GM12878 (cell line): ENCODE measurements around the gene DONSON. TPM values are rescaled to one million over a fixed set of nuclear protein-coding genes. Genes with fewer than 3 reads are reported as not detected.

Experiments
- ATAC-seq: fragments of 200-7000 bp; cut with Tn5 transposase; 3 replicates; pipeline ENCODE4 v1.9.1; 2020; ENCODE audit warnings: mild to moderate bottlenecking, moderate library complexity
- BruUV-seq: library from RNA; stranded (reverse); fragments of 400-500 nt; replicated peaks from 2 replicates; lab custom pipeline; 2021; lab: Mats Ljungman, UMichigan
- CTCF ChIA-PET: fragments of 300-600 bp; sonication (Branson Sonifier 250); formaldehyde crosslinking; extraction: SDS; loops from one replicate; lab custom pipeline; 2021; ENCODE audit warnings: inconsistent platforms; lab: Yijun Ruan, JAX
- POLR2A ChIA-PET: fragments of 350-600 bp; formaldehyde crosslinking; extraction: SDS; loops from one replicate; lab custom pipeline; 2021; ENCODE audit warnings: inconsistent platforms; lab: Charles Lee
- RAD21 ChIA-PET: fragments of 300-600 bp; sonication (Branson Sonifier 250); formaldehyde crosslinking; loops from one replicate; lab custom pipeline; 2023; ENCODE audit warnings: antibody characterized with exemption; ENCODE audit not compliant: unreplicated experiment; lab: Charles Lee
- SMC1A ChIA-PET: fragments of 300-600 bp; sonication (Branson Sonifier 250); formaldehyde crosslinking; loops from one replicate; lab custom pipeline; 2023; ENCODE audit not compliant: unreplicated experiment, uncharacterized antibody; lab: Charles Lee
- DNase-seq: peaks from one replicate; pipeline ENCODE4 v3.0.0-alpha.2; 2011; ENCODE audit warnings: low read depth, low spot score
- FAIRE-seq: peaks from 3 replicates; lab custom pipeline; 2011; peaks lifted over from hg19 to GRCh38; lab: Jason Lieb, UNC
- H2AFZ ChIP-seq: 2 replicates; pipeline ENCODE4 v1.6.0; 2011; ENCODE audit warnings: low read depth, low read length, control low read depth; ENCODE audit not compliant: control insufficient read depth
- H3K27ac ChIP-seq: 2 replicates; pipeline ENCODE4 v1.5.1; 2011; ENCODE audit warnings: control low read depth; ENCODE audit not compliant: control insufficient read depth, insufficient read depth
- H3K27me3 ChIP-seq, 2 experiments: replicated peaks in 1 of 2; 2 replicates each; pipeline versions ENCODE4 v1.6.0 to v1.6.1; 2011; ENCODE audit warnings: low read length in 1 of 2; ENCODE audit not compliant: control insufficient read depth in 2 of 2, insufficient read depth in 2 of 2
- H3K36me3 ChIP-seq, 2 experiments: 2 replicates each; pipeline ENCODE4 v1.5.1; 2011; ENCODE audit warnings: low read length in 1 of 2; ENCODE audit not compliant: control insufficient read depth in 2 of 2, insufficient read depth in 2 of 2
- H3K4me1 ChIP-seq: 2 replicates; pipeline ENCODE4 v1.6.1; 2011; ENCODE audit warnings: mild to moderate bottlenecking, low read length, moderate library complexity, mixed read lengths; ENCODE audit not compliant: control insufficient read depth, insufficient read depth
- H3K4me2 ChIP-seq: 2 replicates; pipeline ENCODE4 v1.6.0; 2011; ENCODE audit warnings: control low read depth; ENCODE audit not compliant: control insufficient read depth, insufficient read depth
- H3K4me3 ChIP-seq: fragments of 200-600 bp; sonication (generic); 2 replicates; pipeline ENCODE4 v1.5.1; 2016
- H3K79me2 ChIP-seq: 2 replicates; pipeline ENCODE4 v1.6.0; 2011; ENCODE audit warnings: low read length; ENCODE audit not compliant: control insufficient read depth, insufficient read depth
- H3K9ac ChIP-seq: 2 replicates; pipeline ENCODE4 v1.8.0; 2011; ENCODE audit warnings: low read length, control low read depth, mixed read lengths; ENCODE audit not compliant: control insufficient read depth, insufficient read depth
- H3K9me3 ChIP-seq: replicated peaks from 3 replicates; pipeline ENCODE4 v1.5.1; 2011; ENCODE audit warnings: mild to moderate bottlenecking, low read length; ENCODE audit not compliant: control insufficient read depth, insufficient read depth
- H4K20me1 ChIP-seq: 2 replicates; pipeline ENCODE4 v1.6.0; 2011; ENCODE audit not compliant: control insufficient read depth, insufficient read depth
- ATF7 ChIP-seq: fragments of 450-650 bp; IDR thresholded peaks from 2 replicates; pipeline ENCODE4 v1.6.1; 2016; ENCODE audit warnings: low read depth, mild to moderate bottlenecking
- BRCA1 ChIP-seq: IDR thresholded peaks from 2 replicates; pipeline ENCODE4 v1.6.1; 2011; ENCODE audit warnings: low read depth, low read length, improper control_type of control experiment
- CBFB ChIP-seq: IDR thresholded peaks from 2 replicates; pipeline ENCODE4 v1.6.1; 2016; ENCODE audit warnings: antibody characterized with exemption, low read depth
- CREB1 ChIP-seq: IDR thresholded peaks from 2 replicates; pipeline ENCODE4 v1.6.1; 2012; ENCODE audit warnings: low read depth, mild to moderate bottlenecking, inconsistent platforms
- FOS ChIP-seq: IDR thresholded peaks from 3 replicates; pipeline ENCODE4 v1.6.1; 2011; ENCODE audit warnings: borderline replicate concordance; ENCODE audit not compliant: insufficient read length; ENCODE audit errors: extremely low read depth
- HDGF ChIP-seq: fragments of 450-650 bp; IDR thresholded peaks from 2 replicates; pipeline ENCODE4 v1.6.1; 2016; ENCODE audit warnings: antibody characterized with exemption
- JUNB ChIP-seq: IDR thresholded peaks from 2 replicates; pipeline ENCODE4 v1.6.1; 2016; ENCODE audit warnings: antibody characterized with exemption, mild to moderate bottlenecking
- MAX ChIP-seq: IDR thresholded peaks from 2 replicates; pipeline ENCODE4 v1.6.1; 2012; ENCODE audit warnings: low read depth, low read length, improper control_type of control experiment
- PML ChIP-seq: IDR thresholded peaks from 2 replicates; pipeline ENCODE4 v1.6.1; 2012; ENCODE audit warnings: low read length, inconsistent platforms
- RBBP5 ChIP-seq: fragments of 200-600 bp; sonication (generic); conservative IDR thresholded peaks from 2 replicates; pipeline ENCODE4 v1.6.1; 2016
- RCOR1 ChIP-seq: conservative IDR thresholded peaks from 2 replicates; pipeline ENCODE4 v1.6.1; 2012; ENCODE audit warnings: low read depth, low read length, improper control_type of control experiment
- SKIL ChIP-seq: fragments of 450-650 bp; IDR thresholded peaks from 2 replicates; pipeline ENCODE4 v1.6.1; 2017; ENCODE audit warnings: mild to moderate bottlenecking, low read depth, inconsistent platforms; ENCODE audit not compliant: poor library complexity, severe bottlenecking
- SMC3 ChIP-seq: IDR thresholded peaks from 2 replicates; pipeline ENCODE4 v1.6.1; 2011; ENCODE audit warnings: low read length, improper control_type of control experiment, borderline replicate concordance
- SP1 ChIP-seq: IDR thresholded peaks from one replicate; pipeline ENCODE4 v1.6.1; 2011; ENCODE audit warnings: low read depth, low read length
- ZNF24 ChIP-seq: fragments of 450-650 bp; IDR thresholded peaks from 2 replicates; pipeline ENCODE4 v1.6.1; 2017; ENCODE audit warnings: antibody characterized with exemption, mild to moderate bottlenecking
- ZSCAN29 ChIP-seq: fragments of 450-650 bp; IDR thresholded peaks from 2 replicates; pipeline ENCODE4 v1.6.1; 2017; ENCODE audit warnings: mild to moderate bottlenecking, moderate library complexity
- WGBS: methylation state at CpG from one replicate; pipeline ENCODE4 v1.1.6; 2016; ENCODE audit warnings: low lambda C conversion rate; ENCODE audit not compliant: insufficient replicate concordance, insufficient coverage; ENCODE audit errors: missing lambda C conversion rate; 5-methylcytosine and 5-hydroxymethylcytosine counted together
- in situ Hi-C: fragments of 300-500 bp; cut with MboI; formaldehyde crosslinking; loops from 9 replicates; pipeline ENCODE4 v1.14.3; 2018; ENCODE audit warnings: mixed read lengths
- intact Hi-C: fragments of 100-400 bp; cut with micrococcal nuclease; formaldehyde crosslinking; loops from one replicate; pipeline ENCODE4 v1.14.2; 2022; ENCODE audit not compliant: unreplicated experiment
- polyA plus RNA-seq, 11 experiments: library from polyadenylated mRNA; depleted of rRNA in 4 of 11; unstranded in 6 of 11; stranded (reverse) in 5 of 11; fragments of >200 nt; fragmentation: Nextera tagmentation in 4 of 11; fragmentation: Illumina TruSeq in 1 of 11; extraction: Ambion mirVana in 4 of 11; extraction: Trizol in 1 of 11; gene quantifications; 1 replicate in 1 of 11; 2 replicates in 10 of 11; pipeline versions ENCODE4 v1.2.1 to v1.2.3, GENCODE V29; 2011 to 2016; ENCODE audit warnings: inconsistent platforms in 2 of 11, missing spikeins in 2 of 11, low read depth in 1 of 11
- total RNA-seq, 4 experiments: library from RNA; depleted of rRNA in 3 of 4; stranded (reverse); fragments of >200 nt in 3 of 4; fragmentation: Illumina TruSeq in 1 of 4; extraction: Trizol in 1 of 4; gene quantifications; 2 replicates each; pipeline versions ENCODE4 v1.2.1 to v1.2.3, GENCODE V29; 2013 to 2021

Gene DONSON
- total and polyA plus RNA-seq, 10 of the 15 experiments (the other 5 are each of a cell fraction or from before 2014, with no cell fraction given): 13.6 to 51.2 (median 32.2) TPM

- TF ChIP-seq ZSCAN29 (no peak), SMC3 (no peak), RBBP5 (no peak), CBFB (no peak), SKIL (no peak), SP1 (no peak), JUNB (no peak), BRCA1 (no peak), FOS (no peak)
Observed at GRCh38 chr21:33611006-33611744, 22.7 kb upstream of the DONSON start (continued).

GRCh38 chr21:33608559-33608958 lies 20.1 kb upstream of the DONSON start:
- Histone ChIP-seq H3K4me2 (no peak overlapping the region), H3K27me3 (no peaks in the 10 kb centered on the region), H3K79me2 (no peaks in the 10 kb centered on the region), H3K36me3 (0 out of 4 replicates have a peak, but pooled peaks cover 0 to 5% of the 10 kb centered on the region in 2 experiments), H4K20me1 (no peaks in the 10 kb centered on the region), H3K9me3 (no peaks in the 10 kb centered on the region), H3K4me1 (no peaks in the 10 kb centered on the region), H3K27ac (no peak overlapping the region), H2AFZ (no peak overlapping the region), H3K4me3 (no peak overlapping the region), H3K9ac (no peak overlapping the region)
- POLR2A ChIA-PET: no interaction called here
- WGBS: 54% methylated on average over 1 of the region's 1 CpG
- in situ Hi-C loops: no loop called here
- DNase-seq (no peak), ATAC-seq (no peak), FAIRE-seq (no peak)
- no peak for TF ChIP-seq HDGF
- no peak for TF ChIP-seq ATF7
- no peak for TF ChIP-seq ZNF24
- no peak for TF ChIP-seq MAX
- no peak for TF ChIP-seq CREB1
- no peak for TF ChIP-seq PML
- no peak for TF ChIP-seq RCOR1
- RAD21 ChIA-PET: interaction anchor here (1.4 kb wide), 1 partner anchor 20 kb away, joined by 4 read pairs; the partner anchor contains the start of gene DONSON
- intact Hi-C loops: no loop called here
- SMC1A ChIA-PET: interaction anchor here (0.7 to 2.3 kb wide), 3 partner anchors 8 to 51 kb away, joined by 3 to 8 read pairs (median 4); no protein-coding TSS in a partner anchor
- BruUV-seq: no TSS peak
- CTCF ChIA-PET: interaction anchor here (0.7 to 0.9 kb wide), 2 partner anchors 89 to 145 kb away, joined by 3 read pairs; no protein-coding TSS in a partner anchor
